ENCODE data around the gene YWHAG. TPM values are rescaled to one million over a fixed set of nuclear protein-coding genes. Genes with fewer than 3 reads are reported as not detected.

YWHAG gene
- total and polyA plus RNA-seq, 2 of the 13 experiments (the other 11 are each of a cell fraction or from before 2014, with no cell fraction given): 36.9 to 67.5 TPM

DNA sequence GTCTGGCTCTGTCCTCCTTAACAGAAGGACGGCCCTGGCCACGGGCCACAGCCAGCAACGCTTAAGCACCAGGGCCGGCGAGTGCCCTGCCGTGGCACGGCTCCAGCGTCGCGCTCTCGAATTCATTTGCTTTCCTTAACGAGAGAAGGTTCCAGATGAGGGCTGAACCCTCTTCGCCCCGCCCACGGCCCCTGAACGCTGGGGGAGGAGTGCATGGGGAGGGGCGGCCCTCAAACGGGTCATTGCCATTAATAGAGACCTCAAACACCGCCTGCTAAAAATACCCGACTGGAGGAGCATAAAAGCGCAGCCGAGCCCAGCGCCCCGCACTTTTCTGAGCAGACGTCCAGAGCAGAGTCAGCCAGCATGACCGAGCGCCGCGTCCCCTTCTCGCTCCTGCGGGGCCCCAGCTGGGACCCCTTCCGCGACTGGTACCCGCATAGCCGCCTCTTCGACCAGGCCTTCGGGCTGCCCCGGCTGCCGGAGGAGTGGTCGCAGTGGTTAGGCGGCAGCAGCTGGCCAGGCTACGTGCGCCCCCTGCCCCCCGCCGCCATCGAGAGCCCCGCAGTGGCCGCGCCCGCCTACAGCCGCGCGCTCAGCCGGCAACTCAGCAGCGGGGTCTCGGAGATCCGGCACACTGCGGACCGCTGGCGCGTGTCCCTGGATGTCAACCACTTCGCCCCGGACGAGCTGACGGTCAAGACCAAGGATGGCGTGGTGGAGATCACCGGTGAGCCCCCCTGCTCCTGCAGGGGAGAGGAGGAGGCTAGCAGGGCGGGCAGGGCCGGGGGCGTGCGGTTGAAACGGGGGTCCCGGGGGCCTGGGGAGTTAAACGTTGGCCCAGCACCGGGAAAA lies 56.2 kb downstream of the YWHAG start, which contains the start of gene HSPB1 (continued):
- TF ChIP-seq, protein P1, sequence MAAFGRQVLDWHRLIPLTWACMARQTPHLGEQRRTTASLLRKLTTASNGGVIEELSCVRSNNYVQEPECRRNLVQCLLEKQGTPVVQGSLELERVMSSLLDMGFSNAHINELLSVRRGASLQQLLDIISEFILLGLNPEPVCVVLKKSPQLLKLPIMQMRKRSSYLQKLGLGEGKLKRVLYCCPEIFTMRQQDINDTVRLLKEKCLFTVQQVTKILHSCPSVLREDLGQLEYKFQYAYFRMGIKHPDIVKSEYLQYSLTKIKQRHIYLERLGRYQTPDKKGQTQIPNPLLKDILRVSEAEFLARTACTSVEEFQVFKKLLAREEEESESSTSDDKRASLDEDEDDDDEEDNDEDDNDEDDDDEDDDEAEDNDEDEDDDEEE (CRISPR knock-in tag; IDR thresholded peaks at IDR 0.05): peak; percentile 45; the same call in 1 of the 2 replicates
- 0 out of 2 replicates have a peak, but pooled peaks have one; percentile 64 for TF ChIP-seq ZNF83 (CRISPR knock-in tag; IDR thresholded peaks at IDR 0.05; ENCODE audit: borderline replicate concordance)
- TF ChIP-seq, protein P2, sequence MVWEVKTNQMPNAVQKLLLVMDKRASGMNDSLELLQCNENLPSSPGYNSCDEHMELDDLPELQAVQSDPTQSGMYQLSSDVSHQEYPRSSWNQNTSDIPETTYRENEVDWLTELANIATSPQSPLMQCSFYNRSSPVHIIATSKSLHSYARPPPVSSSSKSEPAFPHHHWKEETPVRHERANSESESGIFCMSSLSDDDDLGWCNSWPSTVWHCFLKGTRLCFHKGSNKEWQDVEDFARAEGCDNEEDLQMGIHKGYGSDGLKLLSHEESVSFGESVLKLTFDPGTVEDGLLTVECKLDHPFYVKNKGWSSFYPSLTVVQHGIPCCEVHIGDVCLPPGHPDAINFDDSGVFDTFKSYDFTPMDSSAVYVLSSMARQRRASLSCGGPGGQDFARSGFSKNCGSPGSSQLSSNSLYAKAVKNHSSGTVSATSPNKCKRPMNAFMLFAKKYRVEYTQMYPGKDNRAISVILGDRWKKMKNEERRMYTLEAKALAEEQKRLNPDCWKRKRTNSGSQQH (CRISPR knock-in tag; IDR thresholded peaks at IDR 0.05; ENCODE audit: low read depth): no peak; the same call in 1 of the 2 replicates
- peak; percentile 58 for TF ChIP-seq GABPB1 (CRISPR knock-in tag; IDR thresholded peaks at IDR 0.05)
- TF ChIP-seq RNF2 (conservative IDR thresholded peaks at IDR 0.05; ENCODE audit: low read depth): no peak
- no peak for TF ChIP-seq TCF7 (IDR thresholded peaks at IDR 0.05; ENCODE audit: low read depth)
- peak; percentile 59 for TF ChIP-seq RXRB (CRISPR knock-in tag; IDR thresholded peaks at IDR 0.05; ENCODE audit: borderline replicate concordance)
- peak; percentile 66; the same call in 1 of the 2 replicates for TF ChIP-seq ZNF746 (CRISPR knock-in tag; IDR thresholded peaks at IDR 0.05)
- no peak for TF ChIP-seq RAD51 (IDR thresholded peaks at IDR 0.05; ENCODE audit: borderline replicate concordance)
- TF ChIP-seq RBFOX2 (IDR thresholded peaks at IDR 0.05; ENCODE audit: low read depth, low read length): peak; percentile 78
- TF ChIP-seq, protein P3, sequence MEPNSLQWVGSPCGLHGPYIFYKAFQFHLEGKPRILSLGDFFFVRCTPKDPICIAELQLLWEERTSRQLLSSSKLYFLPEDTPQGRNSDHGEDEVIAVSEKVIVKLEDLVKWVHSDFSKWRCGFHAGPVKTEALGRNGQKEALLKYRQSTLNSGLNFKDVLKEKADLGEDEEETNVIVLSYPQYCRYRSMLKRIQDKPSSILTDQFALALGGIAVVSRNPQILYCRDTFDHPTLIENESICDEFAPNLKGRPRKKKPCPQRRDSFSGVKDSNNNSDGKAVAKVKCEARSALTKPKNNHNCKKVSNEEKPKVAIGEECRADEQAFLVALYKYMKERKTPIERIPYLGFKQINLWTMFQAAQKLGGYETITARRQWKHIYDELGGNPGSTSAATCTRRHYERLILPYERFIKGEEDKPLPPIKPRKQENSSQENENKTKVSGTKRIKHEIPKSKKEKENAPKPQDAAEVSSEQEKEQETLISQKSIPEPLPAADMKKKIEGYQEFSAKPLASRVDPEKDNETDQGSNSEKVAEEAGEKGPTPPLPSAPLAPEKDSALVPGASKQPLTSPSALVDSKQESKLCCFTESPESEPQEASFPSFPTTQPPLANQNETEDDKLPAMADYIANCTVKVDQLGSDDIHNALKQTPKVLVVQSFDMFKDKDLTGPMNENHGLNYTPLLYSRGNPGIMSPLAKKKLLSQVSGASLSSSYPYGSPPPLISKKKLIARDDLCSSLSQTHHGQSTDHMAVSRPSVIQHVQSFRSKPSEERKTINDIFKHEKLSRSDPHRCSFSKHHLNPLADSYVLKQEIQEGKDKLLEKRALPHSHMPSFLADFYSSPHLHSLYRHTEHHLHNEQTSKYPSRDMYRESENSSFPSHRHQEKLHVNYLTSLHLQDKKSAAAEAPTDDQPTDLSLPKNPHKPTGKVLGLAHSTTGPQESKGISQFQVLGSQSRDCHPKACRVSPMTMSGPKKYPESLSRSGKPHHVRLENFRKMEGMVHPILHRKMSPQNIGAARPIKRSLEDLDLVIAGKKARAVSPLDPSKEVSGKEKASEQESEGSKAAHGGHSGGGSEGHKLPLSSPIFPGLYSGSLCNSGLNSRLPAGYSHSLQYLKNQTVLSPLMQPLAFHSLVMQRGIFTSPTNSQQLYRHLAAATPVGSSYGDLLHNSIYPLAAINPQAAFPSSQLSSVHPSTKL (CRISPR knock-in tag; IDR thresholded peaks at IDR 0.05): peak; percentile 44; the same call in 1 of the 2 replicates
- TF ChIP-seq SMC3 (IDR thresholded peaks at IDR 0.05; ENCODE audit: low read length): no peak
- peak; percentile 59; the same call in 1 of the 2 replicates for TF ChIP-seq MEIS1 (CRISPR knock-in tag; IDR thresholded peaks at IDR 0.05; ENCODE audit: borderline replicate concordance)
- TF ChIP-seq ZMYM4 (CRISPR knock-in tag; IDR thresholded peaks at IDR 0.05): peak; percentile 42; the same call in 1 of the 2 replicates
- no peak for TF ChIP-seq SKI (IDR thresholded peaks at IDR 0.05; ENCODE audit: partially characterized antibody)
- TF ChIP-seq, protein P4, sequence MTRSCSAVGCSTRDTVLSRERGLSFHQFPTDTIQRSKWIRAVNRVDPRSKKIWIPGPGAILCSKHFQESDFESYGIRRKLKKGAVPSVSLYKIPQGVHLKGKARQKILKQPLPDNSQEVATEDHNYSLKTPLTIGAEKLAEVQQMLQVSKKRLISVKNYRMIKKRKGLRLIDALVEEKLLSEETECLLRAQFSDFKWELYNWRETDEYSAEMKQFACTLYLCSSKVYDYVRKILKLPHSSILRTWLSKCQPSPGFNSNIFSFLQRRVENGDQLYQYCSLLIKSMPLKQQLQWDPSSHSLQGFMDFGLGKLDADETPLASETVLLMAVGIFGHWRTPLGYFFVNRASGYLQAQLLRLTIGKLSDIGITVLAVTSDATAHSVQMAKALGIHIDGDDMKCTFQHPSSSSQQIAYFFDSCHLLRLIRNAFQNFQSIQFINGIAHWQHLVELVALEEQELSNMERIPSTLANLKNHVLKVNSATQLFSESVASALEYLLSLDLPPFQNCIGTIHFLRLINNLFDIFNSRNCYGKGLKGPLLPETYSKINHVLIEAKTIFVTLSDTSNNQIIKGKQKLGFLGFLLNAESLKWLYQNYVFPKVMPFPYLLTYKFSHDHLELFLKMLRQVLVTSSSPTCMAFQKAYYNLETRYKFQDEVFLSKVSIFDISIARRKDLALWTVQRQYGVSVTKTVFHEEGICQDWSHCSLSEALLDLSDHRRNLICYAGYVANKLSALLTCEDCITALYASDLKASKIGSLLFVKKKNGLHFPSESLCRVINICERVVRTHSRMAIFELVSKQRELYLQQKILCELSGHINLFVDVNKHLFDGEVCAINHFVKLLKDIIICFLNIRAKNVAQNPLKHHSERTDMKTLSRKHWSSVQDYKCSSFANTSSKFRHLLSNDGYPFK (CRISPR knock-in tag; IDR thresholded peaks at IDR 0.05; ENCODE audit: borderline replicate concordance): peak; percentile 64; the same call in 1 of the 2 replicates
- peak; percentile 61; the same call in 1 of the 2 replicates for TF ChIP-seq DR1 (CRISPR knock-in tag; IDR thresholded peaks at IDR 0.05)
- no peak for TF ChIP-seq RBAK (CRISPR knock-in tag; IDR thresholded peaks at IDR 0.05)
- no peak for TF ChIP-seq TEAD2 (CRISPR knock-in tag; IDR thresholded peaks at IDR 0.05)
- TF ChIP-seq HOXD1 (CRISPR knock-in tag; IDR thresholded peaks at IDR 0.05): 0 out of 2 replicates have a peak, but pooled peaks have one; percentile 25
- peak; percentile 45 for TF ChIP-seq SAP130 (CRISPR knock-in tag; IDR thresholded peaks at IDR 0.05; ENCODE audit: low read depth)
